K562 (cell line): Measurements from ENCODE around the gene NXT1. TPM values are rescaled to one million over a fixed set of nuclear protein-coding genes. Genes with fewer than 3 reads are reported as not detected.

Source experiments
- ATAC-seq: fragments of 200-7000 bp; cut with Tn5 transposase; 3 replicates; pipeline ENCODE4 v1.9.1; 2020; ENCODE audit warnings: moderate library complexity
- BruUV-seq: library from RNA; stranded (reverse); fragments of 400-500 nt; replicated peaks from 2 replicates; lab custom pipeline; 2021; lab: Mats Ljungman, UMichigan
- CTCF ChIA-PET: fragments of 300-600 bp; formaldehyde crosslinking; extraction: SDS; loops from one replicate; lab custom pipeline; 2021; ENCODE audit warnings: low intra/inter-chr PET ratio; lab: Yijun Ruan, JAX
- POLR2A ChIA-PET: fragments of 300-600, 350-650 bp; sonication (Branson Sonifier 250); formaldehyde crosslinking; extraction: SDS; loops from one replicate; lab custom pipeline; 2021; ENCODE audit warnings: antibody characterized with exemption, inconsistent platforms; lab: Yijun Ruan, JAX
- DNase-seq, 4 experiments: peaks; one replicate each; pipeline versions ENCODE4 v3.0.0 to v3.0.0-alpha.2; 2011 to 2018; ENCODE audit warnings: low spot score in 3 of 4, mixed read lengths in 3 of 4; ENCODE audit errors: extremely low read depth in 1 of 4
- FAIRE-seq: peaks from 2 replicates; lab custom pipeline; 2011; peaks lifted over from hg19 to GRCh38; lab: Jason Lieb, UNC
- H2AFZ ChIP-seq: 2 replicates; pipeline ENCODE4 v1.6.0; 2011; ENCODE audit warnings: low read depth, low read length, control low read depth, inconsistent platforms
- H3K27ac ChIP-seq: fragments of 200-600 bp; 3 replicates; pipeline ENCODE4 v1.8.0; 2011; ENCODE audit warnings: low read depth, mild to moderate bottlenecking, control low read depth, inconsistent platforms, low read length, moderate library complexity, mixed read lengths; ENCODE audit errors: extremely low read depth
- H3K27me3 ChIP-seq, 2 experiments: fragments of 300-600 bp in 1 of 2; 2 replicates in 1 of 2; 3 replicates in 1 of 2; pipeline versions ENCODE4 v1.6.0 to v1.8.0; 2011; ENCODE audit warnings: inconsistent platforms in 2 of 2, low read length in 2 of 2, mild to moderate bottlenecking in 1 of 2, mixed read lengths in 1 of 2, moderate library complexity in 1 of 2; ENCODE audit not compliant: control insufficient read depth in 2 of 2, insufficient read depth in 2 of 2
- H3K36me3 ChIP-seq: fragments of 300-600 bp; 3 replicates; pipeline ENCODE4 v1.8.0; 2011; ENCODE audit warnings: mild to moderate bottlenecking, low read length, inconsistent platforms; ENCODE audit not compliant: control insufficient read depth, insufficient read depth
- H3K4me1 ChIP-seq, 2 experiments: fragments of 200-600 bp in 1 of 2; replicated peaks in 1 of 2; 2 replicates in 1 of 2; 3 replicates in 1 of 2; pipeline versions ENCODE4 v1.5.1 to v1.8.0; 2011; ENCODE audit warnings: inconsistent platforms in 2 of 2, low read length in 2 of 2, mild to moderate bottlenecking in 1 of 2, mixed read lengths in 1 of 2, moderate library complexity in 1 of 2; ENCODE audit not compliant: control insufficient read depth in 2 of 2, insufficient read depth in 2 of 2
- H3K4me2 ChIP-seq: 2 replicates; pipeline ENCODE4 v1.6.1; 2011; ENCODE audit warnings: low read length, control low read depth, inconsistent platforms, mixed read lengths; ENCODE audit not compliant: insufficient read depth
- H3K4me3 ChIP-seq: fragments of 200-600 bp; sonication (generic), shearing (Covaris generic); 2 replicates; pipeline ENCODE4 v1.5.1; 2016; ENCODE audit warnings: control low read depth, inconsistent platforms
- H3K79me2 ChIP-seq: fragments of 200-600 bp; 3 replicates; pipeline ENCODE4 v1.8.0; 2011; ENCODE audit warnings: low read length, inconsistent platforms; ENCODE audit not compliant: control insufficient read depth, insufficient read depth
- H3K9ac ChIP-seq, 2 experiments: 2 replicates each; pipeline versions ENCODE4 v1.6.0 to v1.6.1; 2011; ENCODE audit warnings: low read depth in 2 of 2, low read length in 2 of 2, control low read depth in 1 of 2, inconsistent platforms in 1 of 2, mild to moderate bottlenecking in 1 of 2, mixed read lengths in 1 of 2; ENCODE audit not compliant: insufficient read depth in 1 of 2
- H3K9me1 ChIP-seq: one replicate; pipeline ENCODE4 v1.6.0; 2011; ENCODE audit warnings: inconsistent platforms, mild to moderate bottlenecking, low read length, moderate library complexity; ENCODE audit not compliant: control insufficient read depth, insufficient read depth
- H3K9me3 ChIP-seq: replicated peaks from 2 replicates; pipeline ENCODE4 v1.5.1; 2011; ENCODE audit warnings: low read depth, low read length, inconsistent platforms; ENCODE audit not compliant: control insufficient read depth, insufficient read depth
- H4K20me1 ChIP-seq: replicated peaks from 2 replicates; pipeline ENCODE4 v1.6.1; 2011; ENCODE audit warnings: low read length, inconsistent platforms, mixed read lengths; ENCODE audit not compliant: control insufficient read depth, insufficient read depth
- CBX3 ChIP-seq, 2 experiments: IDR thresholded peaks; 1 replicate in 1 of 2; 2 replicates in 1 of 2; pipeline ENCODE4 v1.6.1; 2012; ENCODE audit warnings: inconsistent platforms in 2 of 2, low read length in 2 of 2, borderline replicate concordance in 1 of 2, control low read depth in 1 of 2
- EP400 ChIP-seq: fragments of 450-650 bp; IDR thresholded peaks from 2 replicates; pipeline ENCODE4 v1.6.1; 2017; ENCODE audit warnings: antibody characterized with exemption, mild to moderate bottlenecking, moderate library complexity
- ESRRA ChIP-seq: fragments of 450-650 bp; IDR thresholded peaks from 2 replicates; pipeline ENCODE4 v1.6.1; 2014; ENCODE audit warnings: low read depth, mild to moderate bottlenecking, moderate library complexity, borderline replicate concordance
- FOXJ3 ChIP-seq: sonication (generic); formaldehyde crosslinking; IDR thresholded peaks from 2 replicates; pipeline ENCODE4 v1.4.0; 2020; ENCODE audit warnings: mild to moderate bottlenecking, missing genetic modification reagents
- GTF2F1 ChIP-seq: IDR thresholded peaks from 2 replicates; pipeline ENCODE4 v1.6.1; 2011; ENCODE audit warnings: low read depth, low read length, improper control_type of control experiment
- HIVEP1 ChIP-seq: fragments of 250-450 bp; sonication (Bioruptor Pico); IDR thresholded peaks from 2 replicates; pipeline ENCODE4 v1.4.0; 2020; ENCODE audit warnings: mild to moderate bottlenecking
- HMG20B ChIP-seq: fragments of 250-450 bp; sonication (Bioruptor Pico); IDR thresholded peaks from 2 replicates; pipeline ENCODE4 v1.5.0; 2021; ENCODE audit warnings: mild to moderate bottlenecking
- HMGN3 ChIP-seq: IDR thresholded peaks from 2 replicates; pipeline ENCODE4 v1.6.1; 2011; ENCODE audit warnings: borderline replicate concordance, low read depth, mild to moderate bottlenecking, mixed read lengths, low read length; ENCODE audit not compliant: insufficient read length; ENCODE audit errors: extremely low read depth
- ILF3 ChIP-seq: fragments of 450-650 bp; IDR thresholded peaks from 2 replicates; pipeline ENCODE4 v1.6.1; 2018; ENCODE audit warnings: antibody characterized with exemption, mild to moderate bottlenecking, moderate library complexity, borderline replicate concordance
- JUN ChIP-seq, 2 experiments: sonication (generic) in 1 of 2; formaldehyde crosslinking in 1 of 2; IDR thresholded peaks; 2 replicates each; pipeline versions ENCODE4 v1.6.1 to v1.8.0; 2012 to 2022; ENCODE audit warnings: borderline replicate concordance in 2 of 2, mild to moderate bottlenecking in 2 of 2, improper control_type of control experiment in 1 of 2, low read depth in 1 of 2, low read length in 1 of 2, missing genetic modification reagents in 1 of 2
- JUND ChIP-seq, 2 experiments: IDR thresholded peaks; 2 replicates in 1 of 2; 3 replicates in 1 of 2; pipeline ENCODE4 v1.6.1; 2011; ENCODE audit warnings: borderline replicate concordance in 2 of 2, low read depth in 2 of 2, low read length in 2 of 2, improper control_type of control experiment in 1 of 2, missing biosample characterization in 1 of 2, missing genetic modification characterization in 1 of 2, missing genetic modification reagents in 1 of 2
- OTX1 ChIP-seq: fragments of 450-650 bp; formaldehyde crosslinking; IDR thresholded peaks from 2 replicates; pipeline ENCODE4 v1.4.0; 2022; ENCODE audit warnings: mild to moderate bottlenecking
- RNF2 ChIP-seq: sonication (generic); IDR thresholded peaks from 2 replicates; pipeline ENCODE4 v1.6.1; 2016
- SMAD1 ChIP-seq: fragments of 150-350 bp; IDR thresholded peaks from 2 replicates; pipeline ENCODE4 v1.6.1; 2014; ENCODE audit warnings: low read length, low read depth; ENCODE audit not compliant: partially characterized antibody
- SOX6 ChIP-seq: fragments of 450-650 bp; IDR thresholded peaks from 2 replicates; pipeline ENCODE4 v1.6.1; 2014; ENCODE audit warnings: mild to moderate bottlenecking
- TAF1 ChIP-seq: IDR thresholded peaks from 2 replicates; pipeline ENCODE4 v1.6.1; 2011; ENCODE audit warnings: mild to moderate bottlenecking, low read length, moderate library complexity; ENCODE audit not compliant: insufficient read depth, control insufficient read depth, severe bottlenecking; ENCODE audit errors: extremely low read depth
- TFAM ChIP-seq: fragments of 250-450 bp; sonication (Bioruptor Pico); conservative IDR thresholded peaks from 2 replicates; pipeline ENCODE4 v1.5.0; 2021; ENCODE audit warnings: mild to moderate bottlenecking, moderate library complexity
- YBX1 ChIP-seq: fragments of 450-650 bp; IDR thresholded peaks from 2 replicates; pipeline ENCODE4 v1.7.1; 2016; ENCODE audit warnings: mild to moderate bottlenecking
- ZNF23 ChIP-seq: fragments of 250-450 bp; sonication (Bioruptor Pico); IDR thresholded peaks from 2 replicates; pipeline ENCODE4 v1.4.0; 2020; ENCODE audit warnings: mild to moderate bottlenecking
- ZNF695 ChIP-seq: fragments of 450-650 bp; formaldehyde crosslinking; IDR thresholded peaks from 2 replicates; pipeline ENCODE4 v1.4.0; 2020; ENCODE audit warnings: mild to moderate bottlenecking, moderate library complexity
- WGBS: fragments of 100-300 bp; shearing (Covaris generic); methylation state at CpG from one replicate; pipeline ENCODE4 v1.1.6; 2016; ENCODE audit warnings: low coverage, mixed read lengths; ENCODE audit not compliant: insufficient coverage; ENCODE audit errors: missing lambda C conversion rate; 5-methylcytosine and 5-hydroxymethylcytosine counted together
- in situ Hi-C: fragments of 300-500 bp; cut with MboI; formaldehyde crosslinking; loops from 4 replicates; pipeline ENCODE4 v1.15.0; 2018; ENCODE audit warnings: inconsistent platforms, mixed read lengths
- intact Hi-C: fragments of 100-400 bp; cut with micrococcal nuclease; formaldehyde crosslinking; loops from 2 replicates; pipeline ENCODE4 v1.14.2; 2022
- polyA plus RNA-seq, 8 experiments: library from polyadenylated mRNA; depleted of rRNA in 4 of 8; stranded (reverse) in 5 of 8; unstranded in 3 of 8; fragments of >200 nt; fragmentation: Nextera tagmentation in 2 of 8; fragmentation: Illumina TruSeq in 1 of 8; extraction: Ambion mirVana in 2 of 8; extraction: Trizol in 1 of 8; gene quantifications; 2 replicates each; pipeline versions ENCODE4 v1.2.1 to v1.2.3, GENCODE V29; 2011 to 2014; ENCODE audit warnings: inconsistent platforms in 1 of 8, missing spikeins in 1 of 8
- total RNA-seq, 7 experiments: library from RNA; depleted of rRNA in 6 of 7; stranded (reverse); fragments of >200 nt in 6 of 7; fragmentation: Illumina TruSeq in 2 of 7; extraction: Trizol in 2 of 7; gene quantifications; 2 replicates each; pipeline versions ENCODE4 v1.2.1 to v1.2.3, GENCODE V29; 2011 to 2021; ENCODE audit warnings: low replicate concordance in 1 of 7
- TF ChIP-seq, protein P1 (sequence below): fragments of 450-650 bp; IDR thresholded peaks from 2 replicates; pipeline ENCODE4 v1.6.1; 2016; ENCODE audit warnings: antibody characterized with exemption

NXT1 gene
- total and polyA plus RNA-seq, 9 of the 15 experiments (the other 6 are each of a cell fraction or from before 2014, with no cell fraction given), result 7.7 to 50.9 (median 35.6) TPM

DNA sequence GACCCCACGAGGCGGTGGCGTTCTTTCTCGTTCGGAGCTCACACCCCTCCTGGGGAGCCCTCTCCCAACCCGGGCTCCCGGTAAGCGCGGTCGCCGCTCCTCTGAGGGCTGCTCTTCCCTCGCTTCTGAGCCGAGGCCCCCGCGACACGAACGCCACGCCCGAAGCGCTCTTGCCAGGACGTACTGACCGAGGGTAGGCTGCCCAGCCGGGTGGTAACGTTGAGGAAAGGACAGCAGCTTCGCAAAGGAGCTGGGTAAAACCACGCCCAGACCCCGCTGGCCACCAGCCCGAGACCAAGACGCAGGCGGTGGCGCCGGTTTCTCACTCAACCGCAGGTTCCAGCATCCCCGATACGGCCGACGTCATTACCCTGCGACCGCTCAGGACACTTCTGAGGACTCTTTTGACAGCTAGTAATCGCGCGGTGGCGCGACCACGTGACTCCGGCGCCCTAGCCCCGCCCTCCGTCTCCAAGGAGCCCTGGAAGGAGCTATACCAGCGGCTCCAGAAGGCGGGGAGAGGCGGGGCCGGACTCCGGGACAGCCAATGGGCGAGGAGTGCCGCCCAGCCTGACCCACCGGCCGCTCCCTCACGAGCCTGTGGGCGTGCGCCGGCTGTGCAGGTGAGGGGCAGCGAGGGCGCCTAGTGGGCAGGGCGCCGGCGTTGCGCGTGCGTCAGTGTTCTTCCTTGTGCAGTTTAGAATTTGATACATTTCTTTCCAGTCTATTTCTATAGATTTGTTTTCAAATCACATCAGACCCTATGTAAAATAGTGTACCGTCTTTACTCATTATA is 7.4 kb downstream of the NXT1 start:
- ChIA-PET CTCF (no interaction called here), POLR2A (interaction anchor here (0.6 to 1.6 kb wide), 8 partner anchors 9 to 650 kb away, joined by 3 to 7 read pairs (median 4); no protein-coding TSS in a partner anchor)
- Histone ChIP-seq H3K79me2 (peaks cover 36% of the 10 kb centered on the region), H3K4me2 (peak overlapping the region; percentile 89), H3K9me1 (no peaks in the 10 kb centered on the region), H3K4me3 (peak overlapping the region; percentile 56), H3K36me3 (peaks cover 30% of the 10 kb centered on the region; the same call in 2 of the 3 replicates), H3K9ac (peak overlapping the region; percentile 83 to 93), H3K27ac (peak overlapping the region; percentile 79), H3K27me3 (no peaks in the 10 kb centered on the region), H3K4me1 (peaks cover 24% of the 10 kb centered on the region in 2 experiments), H3K9me3 (no peaks in the 10 kb centered on the region), H4K20me1 (peaks cover 8% of the 10 kb centered on the region; the same call in 1 of the 2 replicates), H2AFZ (peak overlapping the region; percentile 71)
- in situ Hi-C loops (no loop called here), intact Hi-C loops (loop anchor here (5.0 kb wide), 1 partner anchor 64 kb away; the partner anchor contains the start of gene NAPB)
- FAIRE-seq (peak; percentile 94), DNase-seq (peak; percentile 84 to 99 (median 88)), ATAC-seq (peak; percentile 89)
- BruUV-seq, result no TSS peak
- WGBS, result under 1% methylated on average over 48 of the region's 71 CpGs
- TF ChIP-seq ILF3, result no peak
- peak; percentile 79 for TF ChIP-seq HMGN3
- no peak for TF ChIP-seq HIVEP1 (CRISPR knock-in tag)
- peak; percentile 39; the same call in 1 of the 2 replicates for TF ChIP-seq JUND (IDR thresholded peaks at IDR 0.05; ENCODE audit: borderline replicate concordance, low read depth, low read length)
- peak; percentile 19; the same call in 1 of the 3 replicates for TF ChIP-seq JUND (tag; IDR thresholded peaks at IDR 0.05; ENCODE audit: borderline replicate concordance, low read depth, low read length)
- no peak; the same call in 1 of the 2 replicates for TF ChIP-seq JUN (IDR thresholded peaks at IDR 0.05; ENCODE audit: borderline replicate concordance, low read depth, low read length)
- TF ChIP-seq JUN (CRISPR knock-in tag; IDR thresholded peaks at IDR 0.05; ENCODE audit: borderline replicate concordance), result no peak
- no peak for TF ChIP-seq RNF2
- no peak for TF ChIP-seq ZNF23
- no peak for TF ChIP-seq ZNF695 (CRISPR knock-in tag)
- peak; percentile 90 for TF ChIP-seq ESRRA
- no peak for TF ChIP-seq FOXJ3 (CRISPR knock-in tag)
- no peak for TF ChIP-seq YBX1
- TF ChIP-seq TAF1, result peak; percentile 40
- TF ChIP-seq EP400, result peak; percentile 72
- TF ChIP-seq OTX1 (CRISPR knock-in tag), result no peak
- TF ChIP-seq HMG20B (CRISPR knock-in tag), result no peak
- TF ChIP-seq GTF2F1, result peak; percentile 27; the same call in 1 of the 2 replicates
- no peak; a peak in 1 of 3 replicates for TF ChIP-seq CBX3 (IDR thresholded peaks at IDR 0.05; ENCODE audit: borderline replicate concordance in 1 of 2, low read length in 2 of 2)
- peak; percentile 33; the same call in 1 of the 2 replicates for TF ChIP-seq SOX6
- TF ChIP-seq SMAD1, result no peak
- no peak for TF ChIP-seq TFAM (CRISPR knock-in tag)
- TF ChIP-seq, protein P1, sequence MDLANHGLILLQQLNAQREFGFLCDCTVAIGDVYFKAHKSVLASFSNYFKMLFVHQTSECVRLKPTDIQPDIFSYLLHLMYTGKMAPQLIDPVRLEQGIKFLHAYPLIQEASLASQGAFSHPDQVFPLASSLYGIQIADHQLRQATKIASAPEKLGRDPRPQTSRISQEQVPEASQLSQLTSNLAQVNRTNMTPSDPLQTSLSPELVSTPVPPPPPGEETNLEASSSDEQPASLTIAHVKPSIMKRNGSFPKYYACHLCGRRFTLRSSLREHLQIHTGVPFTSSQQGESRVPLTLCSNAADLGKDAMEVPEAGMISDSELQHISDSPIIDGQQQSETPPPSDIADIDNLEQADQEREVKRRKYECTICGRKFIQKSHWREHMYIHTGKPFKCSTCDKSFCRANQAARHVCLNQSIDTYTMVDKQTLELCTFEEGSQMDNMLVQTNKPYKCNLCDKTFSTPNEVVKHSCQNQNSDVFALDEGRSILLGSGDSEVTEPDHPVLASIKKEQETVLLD, result no peak
